HG02852 (cell line): ENCODE measurements around the gene IKZF1.

Experiments used
- ATAC-seq: cut with Tn5 transposase; IDR thresholded peaks from one replicate; pipeline ENCODE4 v1.9.1; 2021; ENCODE audit warnings: mild to moderate bottlenecking, moderate library complexity; ENCODE audit not compliant: unreplicated experiment

The IKZF1 gene

DNA sequence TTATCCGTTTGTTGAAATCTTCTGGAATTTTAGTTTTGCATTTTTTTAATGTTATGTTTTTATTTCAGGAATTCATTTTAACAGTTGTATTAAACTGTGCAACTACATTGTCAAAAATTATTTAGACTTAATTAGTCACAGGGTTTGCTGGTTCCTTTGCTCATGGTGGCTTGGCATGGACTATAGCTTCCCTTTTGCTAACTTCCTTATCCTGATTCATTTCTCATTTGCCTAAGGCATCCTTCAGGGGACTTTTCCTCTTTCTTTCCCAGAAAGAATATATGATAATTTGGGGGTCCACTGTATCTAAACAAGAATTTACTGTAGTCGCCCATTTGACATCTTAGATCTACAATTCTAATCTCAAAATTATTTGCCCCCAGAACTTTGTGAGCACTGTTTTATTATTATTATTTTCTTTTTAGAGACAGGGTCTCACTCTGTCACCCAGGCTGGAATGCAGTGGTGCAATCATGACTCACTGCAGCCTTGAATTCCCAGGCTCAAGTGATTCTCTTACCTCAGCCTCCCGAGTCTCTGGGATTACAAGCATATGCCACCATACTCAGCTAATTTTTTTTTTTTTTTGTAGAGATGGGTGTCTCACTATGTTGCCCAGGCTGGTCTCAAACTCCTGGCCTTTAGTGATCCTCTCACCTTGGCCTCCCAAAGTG is 131.8 kb downstream of the IKZF1 start:
- ATAC-seq = no peak

DNA sequence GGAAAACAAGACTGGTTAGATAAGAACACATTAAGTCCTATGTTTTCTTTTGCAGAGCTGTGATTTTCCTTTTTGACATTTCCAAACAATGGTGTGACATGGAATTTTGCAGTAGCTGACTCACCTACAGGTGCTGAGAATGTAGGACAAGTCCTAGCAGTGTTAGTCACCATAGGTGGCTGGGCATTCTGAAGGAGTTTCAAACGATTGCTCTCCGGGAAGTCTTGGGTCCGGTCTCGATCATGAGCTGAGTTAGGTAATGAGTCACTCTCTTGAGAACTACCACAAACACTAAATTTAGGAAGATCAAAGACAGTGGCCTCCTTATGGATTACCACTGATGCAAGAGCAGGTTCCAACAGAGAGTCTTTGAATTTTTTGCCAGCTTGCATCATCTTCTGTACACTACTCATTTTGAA is 142.0 kb downstream of the IKZF1 start:
- peak; percentile 35 for ATAC-seq

DNA sequence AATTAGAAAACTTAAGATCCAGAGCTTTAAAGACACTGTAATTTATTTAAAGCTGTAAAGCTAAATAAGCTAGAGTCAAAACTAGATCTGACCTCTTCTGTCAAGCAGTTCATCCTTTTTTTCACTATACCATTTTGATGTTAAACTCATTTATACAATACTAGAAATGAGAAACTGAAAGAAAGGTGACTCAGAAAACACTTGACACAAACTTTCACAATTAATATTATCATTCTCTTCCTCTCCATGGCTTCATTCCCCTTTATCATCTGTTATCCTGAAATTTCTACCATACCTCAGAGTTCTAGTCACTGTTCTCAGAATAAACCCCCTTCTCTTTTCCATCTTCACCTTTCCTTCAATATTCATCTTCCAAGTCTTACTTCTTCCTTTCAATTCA is 144.3 kb downstream of the IKZF1 start:
- ATAC-seq = peak; percentile 30

DNA sequence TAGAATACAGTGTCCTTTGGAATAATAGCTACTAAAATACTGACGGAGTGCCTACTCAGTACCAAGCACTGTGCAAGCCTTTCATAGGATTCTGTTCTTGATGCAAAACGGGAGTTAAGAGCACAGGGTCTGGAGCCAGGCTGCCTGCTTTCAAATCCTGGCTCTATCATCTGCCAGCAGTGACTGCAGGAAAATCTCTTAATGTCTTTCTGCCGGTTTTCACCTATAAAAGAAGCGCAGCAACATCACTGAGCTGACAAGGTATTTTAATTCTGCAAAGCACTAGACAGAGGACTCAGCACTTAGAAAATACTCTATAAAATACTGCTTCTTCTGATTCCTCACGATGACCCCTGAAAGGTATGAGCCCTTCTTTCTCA is 145.0 kb downstream of the IKZF1 start:
- ATAC-seq = no peak

DNA sequence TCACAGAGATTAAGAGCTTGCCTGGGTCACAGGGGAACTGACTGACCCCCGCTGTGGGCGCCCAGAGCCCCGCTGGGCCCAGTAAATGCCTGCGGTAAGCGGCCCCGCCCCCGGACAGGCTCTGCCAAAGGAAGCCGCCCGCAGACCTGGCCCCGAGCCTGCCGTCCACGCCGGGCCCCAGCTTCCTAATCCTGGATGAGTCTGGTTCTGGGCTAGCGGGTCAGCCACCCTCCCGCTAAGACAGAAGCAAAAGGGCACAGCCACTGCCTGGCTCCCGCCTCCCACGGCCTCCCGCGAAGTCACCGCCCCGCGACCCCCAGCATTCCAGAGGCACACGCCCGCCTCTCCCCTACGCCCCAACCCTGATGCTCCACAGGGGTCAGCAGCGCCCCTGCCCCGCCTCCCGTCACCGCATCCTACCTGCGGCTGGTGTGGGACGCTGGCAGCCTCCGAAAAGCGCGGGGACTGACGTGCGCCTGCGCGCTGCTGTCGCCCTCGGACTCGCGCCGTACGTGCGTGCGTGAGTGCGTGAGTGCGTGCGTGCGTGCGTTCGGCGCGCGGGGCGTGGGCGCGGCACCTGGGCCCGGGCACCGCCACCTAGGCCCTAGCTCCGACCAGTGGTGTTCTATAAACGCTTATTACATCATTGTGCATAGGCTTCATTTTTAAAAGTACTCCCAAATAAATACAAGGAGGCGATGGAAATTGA is 145.5 kb downstream of the IKZF1 start, which contains the start of gene FIGNL1:
TSS of gene FIGNL1 (minus strand) at position 470 of the 709 bp plus-strand sequence. CDS start 3,063 bp downstream, outside the sequence.
- peak; percentile 82 for ATAC-seq

DNA sequence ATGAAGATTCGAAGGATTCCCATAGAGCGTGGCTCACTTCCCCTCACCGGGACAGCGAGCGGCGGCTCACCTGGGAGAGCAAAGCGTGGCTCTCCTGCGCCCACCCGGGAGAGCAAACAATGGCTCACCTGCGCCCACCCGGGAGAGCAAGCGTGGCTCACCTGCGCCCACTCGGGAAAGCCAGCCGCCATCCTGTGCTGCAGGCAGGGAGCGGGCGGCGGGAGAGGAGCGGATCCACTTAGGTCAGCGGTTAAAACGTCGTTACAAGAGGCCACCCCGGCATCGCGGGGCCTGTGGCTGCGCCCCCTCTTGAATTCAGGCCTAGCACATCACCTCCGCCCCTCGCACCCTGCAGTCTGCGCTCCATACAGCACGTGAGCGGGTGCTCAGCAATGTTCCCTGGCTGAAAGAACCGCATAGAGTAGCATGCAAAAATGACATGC is 146.1 kb downstream of the IKZF1 start:
- ATAC-seq = peak; percentile 23
